Breast epithelium (tissue), 3 donors: ENCODE data around the gene RHOB.

ENCODE experiments used
- CTCF ChIP-seq, 3 donors: fragments of 450-650 bp; IDR thresholded peaks; one replicate each; pipeline ENCODE4 v1.5.1; 2016 to 2017; ENCODE audit warnings: antibody characterized with exemption in 3 of 3, mild to moderate bottlenecking in 3 of 3, moderate library complexity in 3 of 3
- POLR2AphosphoS5 ChIP-seq, 3 donors: sonication (generic); formaldehyde crosslinking; IDR thresholded peaks; one replicate each; pipeline ENCODE4 v1.6.1; 2017; ENCODE audit warnings: antibody characterized with exemption in 3 of 3

DNA sequence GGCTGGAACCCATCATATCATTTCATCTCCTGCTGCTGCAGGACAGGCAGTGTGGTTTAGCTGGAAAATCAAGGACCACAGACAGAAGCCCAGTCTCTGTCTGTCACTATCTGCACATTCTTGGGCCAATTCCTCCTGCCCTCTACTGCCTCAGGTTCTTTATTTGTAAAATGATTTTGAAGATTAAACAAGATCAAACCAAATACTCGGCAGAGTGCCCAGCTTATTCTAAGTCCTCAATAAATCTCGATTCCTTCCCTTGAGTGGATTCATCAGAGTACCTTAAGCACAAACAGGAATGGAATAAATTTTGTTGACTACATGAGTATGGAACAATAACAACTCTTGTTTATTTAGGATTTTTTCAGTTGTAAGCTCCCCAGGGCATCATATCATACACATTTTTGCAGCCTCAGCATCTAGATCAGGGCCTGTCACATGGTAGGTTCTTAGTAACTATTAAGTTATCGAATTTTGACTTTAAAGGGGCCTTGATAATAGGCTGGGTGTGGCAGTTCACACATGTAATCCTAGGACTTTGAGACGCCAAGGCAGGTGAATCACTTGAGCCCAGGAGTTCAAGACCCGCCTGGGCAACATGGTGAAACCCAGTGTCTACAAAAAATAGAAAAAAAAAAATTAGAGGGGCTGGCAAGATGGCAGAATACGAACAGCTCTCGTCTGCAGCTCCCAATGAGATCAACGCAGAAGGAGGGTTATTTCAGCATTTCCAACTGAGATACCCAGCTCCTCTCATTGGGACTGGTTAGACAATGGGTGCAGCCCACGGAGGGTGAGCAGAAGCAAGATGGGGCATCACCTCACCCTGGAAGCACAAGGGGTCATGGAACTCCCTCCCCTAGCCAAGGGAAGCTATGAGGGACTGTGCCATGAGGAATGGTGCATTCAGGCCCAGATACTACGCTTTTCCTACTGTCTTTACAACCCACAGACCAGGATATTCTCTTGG is 11.1 kb downstream of the RHOB start:
- TF ChIP-seq CTCF (IDR thresholded peaks at IDR 0.05) (no peak), POLR2AphosphoS5 (IDR thresholded peaks at IDR 0.05) (no peak)
